RWPE1 (cell line): ENCODE data around the gene VEGFA.
A peak's percentile ranks its signal among the peaks of the same experiment; 100 is the strongest.

ENCODE experiments used
- CTCF ChIA-PET: fragments of 350-600 bp; sonication (Branson Sonifier 250); formaldehyde crosslinking; extraction: SDS; loops from one replicate; lab custom pipeline; 2021; lab: Yijun Ruan, JAX
- POLR2A ChIA-PET: fragments of 400-600 bp; formaldehyde crosslinking; extraction: SDS; loops from one replicate; lab custom pipeline; 2020; ENCODE audit warnings: antibody characterized with exemption; ENCODE audit not compliant: low non-redundant PET; lab: Yijun Ruan, JAX
- DNase-seq: peaks from one replicate; pipeline ENCODE4 v3.0.0; 2012; ENCODE audit warnings: low spot score
- H3K27ac ChIP-seq: fragments of 450-650 bp; 2 replicates; pipeline ENCODE4 v1.5.1; 2017
- TF ChIP-seq, protein P1 (sequence below): fragments of 450-650 bp; conservative IDR thresholded peaks from 2 replicates; pipeline ENCODE4 v1.5.1; 2017; ENCODE audit warnings: low read depth, mild to moderate bottlenecking

VEGFA gene

DNA sequence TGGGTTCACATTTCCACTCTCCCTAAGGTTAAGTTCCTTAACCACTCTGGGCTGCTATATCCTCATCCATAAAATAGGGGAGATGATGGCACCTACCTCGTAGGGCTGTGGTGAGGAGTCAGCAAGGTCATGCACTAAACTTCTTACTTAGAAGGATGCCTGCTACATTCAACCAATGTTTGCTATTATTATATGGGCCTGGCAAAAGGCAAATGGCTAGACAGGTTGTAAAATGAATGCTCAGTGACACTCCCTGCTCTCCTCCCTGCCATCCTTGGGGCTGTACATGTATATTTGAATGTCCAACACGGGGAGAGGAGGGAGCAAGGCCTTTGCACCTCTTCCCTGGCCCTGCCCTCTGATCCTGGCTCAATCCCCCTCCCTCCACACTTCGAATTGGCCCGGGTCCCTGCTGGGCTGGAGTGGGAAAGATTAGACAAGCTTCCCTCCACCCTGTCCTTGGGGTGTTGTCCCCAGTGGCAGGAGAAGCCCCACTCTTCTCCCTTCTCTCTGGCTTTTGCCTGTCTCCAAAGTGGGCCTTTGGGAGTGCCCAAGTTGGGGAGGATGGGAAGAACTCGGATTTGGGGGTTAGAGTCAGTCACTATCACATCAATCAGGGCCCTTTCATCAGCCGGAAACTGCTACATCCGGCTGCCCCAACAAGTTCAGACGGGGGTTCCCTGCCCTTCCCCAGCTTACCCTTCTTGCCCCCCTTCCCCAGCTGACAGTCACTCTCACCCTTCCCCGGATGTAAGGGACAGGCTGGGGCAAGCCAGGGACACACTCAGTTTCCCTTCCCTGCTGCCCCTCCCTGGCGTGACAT lies 36.3 kb upstream of the VEGFA start:
- peak overlapping the region; percentile 94 for H3K27ac ChIP-seq
- peak; percentile 46 for DNase-seq
- POLR2A ChIA-PET, result no interaction called here
- CTCF ChIA-PET, result interaction anchor here (0.6 to 1.1 kb wide), 2 partner anchors 36 to 58 kb away, joined by 3 to 6 read pairs; no protein-coding TSS in a partner anchor
- TF ChIP-seq, protein P1, sequence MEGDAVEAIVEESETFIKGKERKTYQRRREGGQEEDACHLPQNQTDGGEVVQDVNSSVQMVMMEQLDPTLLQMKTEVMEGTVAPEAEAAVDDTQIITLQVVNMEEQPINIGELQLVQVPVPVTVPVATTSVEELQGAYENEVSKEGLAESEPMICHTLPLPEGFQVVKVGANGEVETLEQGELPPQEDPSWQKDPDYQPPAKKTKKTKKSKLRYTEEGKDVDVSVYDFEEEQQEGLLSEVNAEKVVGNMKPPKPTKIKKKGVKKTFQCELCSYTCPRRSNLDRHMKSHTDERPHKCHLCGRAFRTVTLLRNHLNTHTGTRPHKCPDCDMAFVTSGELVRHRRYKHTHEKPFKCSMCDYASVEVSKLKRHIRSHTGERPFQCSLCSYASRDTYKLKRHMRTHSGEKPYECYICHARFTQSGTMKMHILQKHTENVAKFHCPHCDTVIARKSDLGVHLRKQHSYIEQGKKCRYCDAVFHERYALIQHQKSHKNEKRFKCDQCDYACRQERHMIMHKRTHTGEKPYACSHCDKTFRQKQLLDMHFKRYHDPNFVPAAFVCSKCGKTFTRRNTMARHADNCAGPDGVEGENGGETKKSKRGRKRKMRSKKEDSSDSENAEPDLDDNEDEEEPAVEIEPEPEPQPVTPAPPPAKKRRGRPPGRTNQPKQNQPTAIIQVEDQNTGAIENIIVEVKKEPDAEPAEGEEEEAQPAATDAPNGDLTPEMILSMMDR, result no peak

DNA sequence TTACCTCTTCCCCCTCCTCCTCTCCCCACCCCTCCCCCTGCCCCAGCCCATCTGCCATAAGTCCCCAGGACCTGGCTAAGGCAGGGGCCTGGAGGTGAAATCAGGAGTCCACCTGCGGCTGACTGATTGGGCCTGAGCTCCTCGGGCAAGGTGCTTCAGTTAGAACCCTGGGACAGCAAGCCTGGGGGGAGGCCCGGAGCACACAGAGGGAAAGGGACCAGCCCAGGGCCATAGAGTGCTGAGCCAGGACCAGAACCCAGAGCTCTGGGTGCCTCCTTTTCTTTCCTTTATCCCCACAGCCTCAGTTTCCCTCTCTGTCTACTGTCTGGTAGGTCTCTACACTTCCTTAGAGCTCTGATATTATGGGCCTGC lies 35.7 kb upstream of the VEGFA start:
- ChIA-PET CTCF (interaction anchor here (0.5 to 1.1 kb wide), 2 partner anchors 35 to 385 kb away, joined by 3 to 4 read pairs; no protein-coding TSS in a partner anchor), POLR2A (no interaction called here)
- peak overlapping the region; percentile 94 for H3K27ac ChIP-seq
- no peak for DNase-seq
- TF ChIP-seq, protein P1, result no peak

DNA sequence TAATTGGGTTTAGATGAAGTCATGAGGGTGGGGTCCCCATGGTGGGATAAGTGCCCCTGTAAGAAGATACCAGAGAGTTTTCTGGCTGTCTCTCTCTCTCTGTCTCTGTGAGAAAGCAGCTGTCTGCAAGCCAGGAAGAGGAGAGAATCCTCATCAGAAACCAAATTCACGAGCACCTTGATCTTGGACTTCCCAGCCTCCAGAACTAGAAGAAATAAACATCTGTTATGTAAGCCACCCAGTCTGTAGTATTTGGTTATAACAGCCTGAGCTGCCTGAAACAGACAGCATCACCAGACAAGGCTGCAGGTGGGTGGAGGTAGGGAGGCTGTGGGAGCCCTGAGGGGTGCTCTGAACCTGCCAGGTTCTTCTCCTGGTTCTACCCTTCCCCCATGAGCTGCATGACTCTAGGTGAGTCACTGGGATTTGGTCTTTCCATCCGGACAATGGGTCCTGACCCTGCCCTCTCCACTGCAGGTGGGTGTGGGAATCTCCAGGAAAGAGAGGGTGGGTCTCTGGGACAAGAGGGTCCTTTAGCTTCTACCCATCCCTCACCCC lies 34.3 kb upstream of the VEGFA start:
- ChIA-PET CTCF (interaction anchor here (0.5 kb wide), 1 partner anchor 339 kb away, joined by 3 read pairs; no protein-coding TSS in a partner anchor), POLR2A (interaction anchor here (1.0 kb wide), 1 partner anchor 11 kb away, joined by 4 read pairs; no protein-coding TSS in a partner anchor)
- no peak for DNase-seq
- peak overlapping the region; percentile 94 for H3K27ac ChIP-seq
- TF ChIP-seq, protein P1, result no peak

DNA sequence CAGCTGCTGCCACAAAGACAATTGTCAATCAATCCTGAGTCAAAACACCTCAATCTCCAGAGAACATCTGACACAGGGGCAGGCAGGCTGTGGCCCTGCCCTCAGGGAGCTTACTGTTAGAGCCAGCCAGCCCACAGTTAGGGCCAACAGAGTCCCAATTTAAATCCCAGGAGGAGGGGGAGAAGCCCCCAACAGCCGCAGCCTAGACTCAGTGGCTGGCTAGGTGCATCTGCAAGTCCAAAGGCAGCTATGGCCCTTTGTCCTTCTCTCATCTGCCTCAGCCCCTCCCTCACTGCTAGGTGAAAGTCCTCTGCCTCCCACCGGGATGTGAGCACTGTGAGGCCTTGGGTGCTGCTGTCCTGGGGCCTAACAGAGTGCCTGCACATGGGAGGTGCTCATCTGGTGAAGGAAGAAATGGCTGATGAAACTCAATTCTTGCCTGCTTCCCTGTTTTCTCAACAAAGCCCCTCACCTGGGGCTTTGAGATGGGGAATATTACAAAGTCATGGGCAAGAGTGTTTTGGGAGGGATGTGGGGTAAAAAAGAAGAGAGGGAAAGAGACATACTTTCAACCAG lies 33.7 kb upstream of the VEGFA start:
- H3K27ac ChIP-seq, result peak overlapping the region; percentile 94
- DNase-seq, result no peak
- TF ChIP-seq, protein P1, result no peak
- ChIA-PET CTCF (no interaction called here), POLR2A (interaction anchor here (1.0 kb wide), 1 partner anchor 11 kb away, joined by 4 read pairs; no protein-coding TSS in a partner anchor)

DNA sequence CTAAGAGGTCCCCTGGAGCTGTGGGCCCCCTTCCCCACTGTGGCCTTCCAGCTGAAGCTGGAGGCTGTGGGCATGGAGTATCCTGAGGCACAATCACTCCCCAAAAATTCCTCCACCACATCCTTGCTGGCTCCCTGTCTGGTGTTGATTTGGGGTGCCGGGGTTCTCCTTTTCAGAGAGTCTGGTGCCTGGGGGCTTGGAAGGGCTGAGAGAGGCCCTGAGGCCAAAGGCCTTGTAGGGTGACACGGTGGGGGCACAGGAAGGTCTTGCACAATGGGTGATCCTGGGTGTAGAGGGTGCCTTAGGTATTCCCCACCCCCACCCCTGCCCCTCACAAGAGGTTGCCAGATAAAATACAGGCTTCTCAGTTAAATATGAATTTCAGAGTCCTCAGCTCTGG lies 33.2 kb upstream of the VEGFA start:
- ChIA-PET POLR2A (no interaction called here), CTCF (no interaction called here)

More for the DNA sequence above, 33.2 kb upstream of the VEGFA start:
- TF ChIP-seq, protein P1, result no peak
- H3K27ac ChIP-seq, result peak overlapping the region; percentile 94
- no peak for DNase-seq
